ENCODE measurements around the gene CERK. TPM values are rescaled to one million over a fixed set of nuclear protein-coding genes. Genes with fewer than 3 reads are reported as not detected.

CERK gene
- total and polyA plus RNA-seq, 2 experiments from 2014 or later: 37.2 to 74.9 TPM

DNA sequence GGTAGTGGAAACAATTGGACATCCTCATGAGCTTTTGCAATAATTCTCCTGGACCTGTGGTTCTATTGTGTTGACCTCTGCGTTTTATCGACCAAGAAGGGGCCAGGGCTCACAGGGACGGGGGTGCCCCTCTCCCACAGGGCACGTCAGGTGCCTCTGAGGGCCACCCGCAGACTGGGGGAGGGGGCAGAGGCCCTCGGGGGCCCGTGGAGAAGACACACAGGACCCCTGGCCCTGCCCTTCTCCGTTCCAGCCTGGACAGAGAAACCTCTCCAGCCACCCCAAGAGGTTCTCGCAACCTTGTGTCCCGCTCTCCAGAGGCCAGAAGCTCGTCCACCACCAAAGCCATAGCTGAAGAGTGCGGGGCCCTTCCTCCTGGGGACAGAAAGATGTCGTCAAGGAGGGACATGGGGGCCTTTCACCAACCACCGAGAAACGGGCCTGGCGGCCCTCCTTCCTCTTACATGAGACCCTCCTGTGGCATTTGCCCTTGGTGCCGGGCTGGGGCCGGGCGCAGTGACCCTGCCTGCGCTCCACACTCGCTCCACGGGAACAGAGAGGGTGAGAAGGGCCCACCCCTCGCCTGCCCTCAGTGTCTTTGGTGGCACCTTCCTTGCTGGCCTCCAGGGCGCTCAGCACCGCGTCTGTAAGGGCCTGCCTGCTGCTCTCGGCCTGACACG lies 60.6 kb downstream of the CERK start:
- no peak for TF ChIP-seq CTCF (IDR thresholded peaks at IDR 0.05; ENCODE audit: low read depth, low read length)
- Histone ChIP-seq H3K4me3 (no peak overlapping the region), H3K4me1 (ENCODE audit: low read depth) (no peaks in the 10 kb centered on the region), H3K27ac (no peak overlapping the region), H3K27me3 (no peaks in the 10 kb centered on the region), H3K36me3 (no peaks in the 10 kb centered on the region), H3K9me3 (ENCODE audit: low read depth) (no peaks in the 10 kb centered on the region)
- DNase-seq (ENCODE audit: low read depth in 1 of 2, low spot score in 1 of 2): no peak

GRCh38 chr22:46676881-46677280 lies 61.2 kb downstream of the CERK start:
- no peak for TF ChIP-seq CTCF (IDR thresholded peaks at IDR 0.05; ENCODE audit: low read depth, low read length)
- H3K4me1 ChIP-seq (ENCODE audit: low read depth): no peaks in the 10 kb centered on the region
- H3K4me3 ChIP-seq: no peak overlapping the region
- H3K9me3 ChIP-seq (ENCODE audit: low read depth): no peaks in the 10 kb centered on the region
- no peaks in the 10 kb centered on the region for H3K36me3 ChIP-seq
- no peak for DNase-seq (ENCODE audit: low read depth in 1 of 2, low spot score in 1 of 2)
- no peaks in the 10 kb centered on the region for H3K27me3 ChIP-seq
- H3K27ac ChIP-seq: no peak overlapping the region

GRCh38 chr22:46676479-46676878 lies 61.6 kb downstream of the CERK start:
- Histone ChIP-seq H3K4me3 (no peak overlapping the region), H3K9me3 (ENCODE audit: low read depth) (no peaks in the 10 kb centered on the region), H3K27ac (no peak overlapping the region), H3K36me3 (no peaks in the 10 kb centered on the region), H3K4me1 (ENCODE audit: low read depth) (peaks cover 3% of the 10 kb centered on the region), H3K27me3 (no peaks in the 10 kb centered on the region)
- no peak for TF ChIP-seq CTCF (IDR thresholded peaks at IDR 0.05; ENCODE audit: low read depth, low read length)
- no peak for DNase-seq (ENCODE audit: low read depth in 1 of 2, low spot score in 1 of 2)

GRCh38 chr22:46675938-46676337 lies 62.1 kb downstream of the CERK start:
- H3K4me3 ChIP-seq: no peak overlapping the region
- peaks cover 3% of the 10 kb centered on the region for H3K4me1 ChIP-seq (ENCODE audit: low read depth)
- DNase-seq (ENCODE audit: low read depth in 1 of 2, low spot score in 1 of 2): no peak
- H3K36me3 ChIP-seq: no peaks in the 10 kb centered on the region
- H3K9me3 ChIP-seq (ENCODE audit: low read depth): no peaks in the 10 kb centered on the region
- H3K27me3 ChIP-seq: no peaks in the 10 kb centered on the region
- no peak overlapping the region for H3K27ac ChIP-seq
- TF ChIP-seq CTCF (IDR thresholded peaks at IDR 0.05; ENCODE audit: low read depth, low read length): no peak

- peaks cover 3% of the 10 kb centered on the region for H3K4me1 ChIP-seq (ENCODE audit: low read depth)
- no peaks in the 10 kb centered on the region for H3K36me3 ChIP-seq
- no peaks in the 10 kb centered on the region for H3K9me3 ChIP-seq (ENCODE audit: low read depth)
- no peak overlapping the region for H3K27ac ChIP-seq
- no peak for TF ChIP-seq CTCF (IDR thresholded peaks at IDR 0.05; ENCODE audit: low read depth, low read length)
- H3K27me3 ChIP-seq: no peaks in the 10 kb centered on the region
- no peak overlapping the region for H3K4me3 ChIP-seq
- no peak for DNase-seq (ENCODE audit: low read depth in 1 of 2, low spot score in 1 of 2)
These were observed 62.6 kb downstream of the CERK start for GRCh38 chr22:46675479-46675878.
